WTC11 (cell line): ENCODE measurements around the gene AQP3. TPM values are rescaled to one million over a fixed set of nuclear protein-coding genes. Genes with fewer than 3 reads are reported as not detected.

Source experiments
- ATAC-seq: fragments of 200-7000 bp; cut with Tn5 transposase; 2 replicates; pipeline ENCODE4 v1.10.0; 2021; ENCODE audit warnings: mild to moderate bottlenecking, moderate library complexity
- CTCF ChIA-PET: fragments of 300-600 bp; sonication (Branson Sonifier 250); formaldehyde crosslinking; loops from one replicate; lab custom pipeline; 2021; ENCODE audit warnings: antibody characterized with exemption; lab: Charles Lee
- POLR2A ChIA-PET: fragments of 350-600 bp; sonication (Branson Sonifier 250); formaldehyde crosslinking; loops from one replicate; lab custom pipeline; 2021; ENCODE audit warnings: antibody characterized with exemption; lab: Charles Lee
- DNase-seq: peaks from one replicate; pipeline ENCODE4 v3.0.0; 2021; ENCODE audit warnings: low spot score
- H3K27ac Mint-ChIP-seq: 2 replicates; pipeline ENCODE4 v1.8.0; 2021; ENCODE audit warnings: mixed read lengths
- H3K27me3 Mint-ChIP-seq: 2 replicates; pipeline ENCODE4 v1.8.0; 2021; ENCODE audit warnings: low read depth, mild to moderate bottlenecking, moderate library complexity, mixed read lengths
- H3K36me3 Mint-ChIP-seq: 2 replicates; pipeline ENCODE4 v1.8.0; 2021; ENCODE audit warnings: mixed read lengths
- H3K4me1 Mint-ChIP-seq: 2 replicates; pipeline ENCODE4 v1.8.0; 2022; ENCODE audit warnings: mixed read lengths
- H3K4me3 Mint-ChIP-seq: 2 replicates; pipeline ENCODE4 v1.8.0; 2021; ENCODE audit warnings: mild to moderate bottlenecking, moderate library complexity, mixed read lengths
- H3K9me3 Mint-ChIP-seq: 2 replicates; pipeline ENCODE4 v1.8.0; 2021; ENCODE audit warnings: mixed read lengths
- CREM ChIP-seq: sonication (generic); formaldehyde crosslinking; IDR thresholded peaks from 2 replicates; pipeline ENCODE4 v1.8.1; 2022; ENCODE audit warnings: mild to moderate bottlenecking, missing genetic modification reagents, moderate library complexity
- ELF4 ChIP-seq: sonication (generic); formaldehyde crosslinking; IDR thresholded peaks from 2 replicates; pipeline ENCODE4 v1.8.1; 2022; ENCODE audit warnings: low read depth, mild to moderate bottlenecking, moderate library complexity, missing genetic modification reagents
- ETV6 ChIP-seq: sonication (generic); formaldehyde crosslinking; IDR thresholded peaks from 2 replicates; pipeline ENCODE4 v1.8.1; 2022; ENCODE audit warnings: mild to moderate bottlenecking, missing genetic modification reagents
- FOXP1 ChIP-seq: sonication (generic); formaldehyde crosslinking; IDR thresholded peaks from 2 replicates; pipeline ENCODE4 v1.8.0; 2022; ENCODE audit warnings: missing genetic modification reagents, mild to moderate bottlenecking, moderate library complexity, borderline replicate concordance
- FOXP4 ChIP-seq: sonication (generic); formaldehyde crosslinking; IDR thresholded peaks from 2 replicates; pipeline ENCODE4 v1.8.0; 2022; ENCODE audit warnings: mild to moderate bottlenecking, missing genetic modification reagents
- GABPB1 ChIP-seq: sonication (generic); formaldehyde crosslinking; IDR thresholded peaks from 2 replicates; pipeline ENCODE4 v1.8.1; 2023; ENCODE audit warnings: mild to moderate bottlenecking, missing genetic modification reagents
- IRF2 ChIP-seq: sonication (generic); formaldehyde crosslinking; IDR thresholded peaks from 2 replicates; pipeline ENCODE4 v1.8.0; 2022; ENCODE audit warnings: low read depth, missing genetic modification reagents, borderline replicate concordance
- JAZF1 ChIP-seq: fragments of 250-450 bp; sonication (Bioruptor Pico); IDR thresholded peaks from 2 replicates; pipeline ENCODE4 v1.9.0; 2021; ENCODE audit warnings: moderate library complexity, mild to moderate bottlenecking, inconsistent platforms
- MXD4 ChIP-seq: fragments of 250-450 bp; sonication (Bioruptor Pico); IDR thresholded peaks from 2 replicates; pipeline ENCODE4 v1.8.0; 2021; ENCODE audit warnings: mild to moderate bottlenecking, moderate library complexity, borderline replicate concordance
- TCF7 ChIP-seq: sonication (generic); formaldehyde crosslinking; IDR thresholded peaks from 2 replicates; pipeline ENCODE4 v1.8.0; 2022; ENCODE audit warnings: mild to moderate bottlenecking, low read depth, missing genetic modification reagents, moderate library complexity
- TP53 ChIP-seq: sonication (generic); formaldehyde crosslinking; IDR thresholded peaks from 2 replicates; pipeline ENCODE4 v1.8.1; 2023; ENCODE audit warnings: mild to moderate bottlenecking, missing genetic modification reagents
- ZBTB43 ChIP-seq: sonication (generic); formaldehyde crosslinking; IDR thresholded peaks from 2 replicates; pipeline ENCODE4 v1.8.1; 2023; ENCODE audit warnings: mild to moderate bottlenecking, missing genetic modification reagents
- ZMAT4 ChIP-seq: fragments of 250-450 bp; sonication (Bioruptor Pico); IDR thresholded peaks from 2 replicates; pipeline ENCODE4 v1.9.0; 2021; ENCODE audit warnings: mild to moderate bottlenecking
- ZNF121 ChIP-seq: sonication (generic); formaldehyde crosslinking; IDR thresholded peaks from 2 replicates; pipeline ENCODE4 v1.8.0; 2023; ENCODE audit warnings: missing genetic modification reagents
- ZNF396 ChIP-seq: fragments of 250-450 bp; sonication (Bioruptor Pico); IDR thresholded peaks from 2 replicates; pipeline ENCODE4 v1.8.0; 2021; ENCODE audit warnings: mild to moderate bottlenecking, moderate library complexity, borderline replicate concordance
- ZNF425 ChIP-seq: fragments of 250-450 bp; sonication (Bioruptor Pico); conservative IDR thresholded peaks from 2 replicates; pipeline ENCODE4 v1.9.0; 2021; ENCODE audit warnings: mild to moderate bottlenecking
- total RNA-seq: library from RNA; stranded (reverse); gene quantifications from 3 replicates; pipeline ENCODE4 v1.2.3, GENCODE V29; 2021
- TF ChIP-seq, protein P1 (sequence below): sonication (generic); formaldehyde crosslinking; conservative IDR thresholded peaks from 2 replicates; pipeline ENCODE4 v1.8.1; 2022; ENCODE audit warnings: mild to moderate bottlenecking, missing genetic modification reagents
- TF ChIP-seq, protein P2 (sequence below): sonication (generic); formaldehyde crosslinking; IDR thresholded peaks from 2 replicates; pipeline ENCODE4 v1.8.1; 2022; ENCODE audit warnings: low read depth, mild to moderate bottlenecking, moderate library complexity, missing genetic modification reagents, borderline replicate concordance

AQP3 gene
- total RNA-seq, 1 experiment from 2014 or later, result 3.0 TPM

- Mint-ChIP-seq H3K4me3 (no peak overlapping the region), H3K36me3 (peaks cover 54% of the 10 kb centered on the region)
- TF ChIP-seq JAZF1 (no peak), ETV6 (CRISPR knock-in tag) (no peak), ZBTB43 (CRISPR knock-in tag) (no peak), ELF4 (CRISPR knock-in tag) (no peak)
- TF ChIP-seq, protein P1, sequence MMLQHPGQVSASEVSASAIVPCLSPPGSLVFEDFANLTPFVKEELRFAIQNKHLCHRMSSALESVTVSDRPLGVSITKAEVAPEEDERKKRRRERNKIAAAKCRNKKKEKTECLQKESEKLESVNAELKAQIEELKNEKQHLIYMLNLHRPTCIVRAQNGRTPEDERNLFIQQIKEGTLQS (CRISPR knock-in tag), result no peak
Observed at GRCh38 chr9:33469891-33470290, 22.5 kb upstream of the AQP3 start.

DNA sequence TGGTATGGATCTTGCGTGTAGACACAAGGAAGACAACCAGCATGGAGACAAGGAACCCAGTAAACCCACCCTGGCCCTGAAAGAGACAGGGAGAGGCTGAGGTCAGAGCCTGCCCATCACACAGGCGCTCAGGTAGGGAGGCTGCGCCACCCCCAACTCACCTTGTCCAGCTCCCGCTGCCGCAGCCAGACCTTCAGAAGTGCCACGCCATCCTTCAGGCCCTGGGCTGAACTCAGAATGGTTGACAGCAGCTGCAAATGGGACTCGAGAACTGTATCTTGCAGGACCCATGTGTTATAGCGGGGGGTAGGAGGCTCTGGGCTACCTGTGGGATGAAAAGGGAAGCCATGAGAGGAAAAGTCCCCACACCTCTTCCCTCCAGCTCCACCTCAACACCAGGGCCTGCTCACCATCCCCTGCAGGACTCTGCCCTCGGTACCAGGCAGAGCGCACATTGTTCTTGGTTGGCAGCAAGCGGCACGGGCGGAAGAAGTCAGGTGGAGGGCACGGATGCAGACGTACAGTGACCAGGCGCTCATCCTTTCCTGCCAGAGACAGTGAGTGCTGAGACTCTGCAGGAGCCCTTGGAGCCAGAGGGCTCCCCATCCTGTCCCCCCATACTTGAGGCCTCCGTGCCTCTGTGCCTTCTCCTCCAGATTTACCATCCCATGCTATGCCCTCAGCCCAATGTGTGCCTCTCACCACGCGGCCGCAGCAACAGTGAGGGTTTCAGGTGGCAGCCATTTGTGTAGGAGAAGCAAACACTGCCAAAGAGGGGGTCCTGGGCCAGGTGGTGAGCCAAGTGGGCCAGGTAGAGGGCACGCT lies 21.6 kb upstream of the AQP3 start:
- no peak for DNase-seq

More at GRCh38 chr9:33469891-33470290, 22.5 kb upstream of the AQP3 start:
- ATAC-seq (no peak), DNase-seq (no peak)
- Mint-ChIP-seq H3K27me3 (no peaks in the 10 kb centered on the region), H3K27ac (no peak overlapping the region), H3K9me3 (no peaks in the 10 kb centered on the region), H3K4me1 (peaks cover 10% of the 10 kb centered on the region; the same call in 1 of the 2 replicates)
- ChIA-PET POLR2A (no interaction called here), CTCF (interaction anchor here (0.6 to 1.2 kb wide), 3 partner anchors 54 to 95 kb away, joined by 3 read pairs; no protein-coding TSS in a partner anchor)

DNA sequence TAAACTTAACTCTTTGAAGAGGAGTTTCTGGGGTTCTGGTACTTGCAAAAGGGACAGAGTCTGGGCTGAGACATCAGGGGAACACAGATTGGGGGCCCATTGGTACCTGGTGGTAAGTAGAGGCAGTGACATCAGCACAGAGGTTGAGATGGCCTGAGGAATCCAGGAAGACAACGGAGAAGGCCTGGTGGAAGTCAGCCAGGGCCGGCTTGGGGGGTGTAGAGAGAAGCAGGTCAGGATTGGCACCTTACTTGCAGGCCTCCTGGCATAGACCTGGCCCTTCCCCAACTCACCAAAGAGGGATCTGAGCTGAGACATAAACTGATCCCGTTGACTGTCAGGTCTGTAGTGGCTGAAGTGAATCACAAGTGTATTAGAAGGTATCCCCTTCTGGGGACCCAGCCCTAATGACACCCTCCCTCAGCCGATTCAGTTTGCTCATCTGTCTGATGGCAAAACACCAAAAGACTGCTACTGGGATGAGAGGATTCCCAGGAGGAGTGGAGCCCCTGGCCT lies 20.9 kb upstream of the AQP3 start:
- Mint-ChIP-seq H3K4me3 (no peak overlapping the region), H3K27me3 (no peaks in the 10 kb centered on the region), H3K27ac (no peak overlapping the region), H3K36me3 (peaks cover 67% of the 10 kb centered on the region), H3K9me3 (no peaks in the 10 kb centered on the region), H3K4me1 (0 out of 2 replicates have a peak, but pooled peaks cover 8% of the 10 kb centered on the region)
- ATAC-seq (no peak), DNase-seq (no peak)
- CTCF ChIA-PET, result interaction anchor here (0.9 to 2.6 kb wide), 3 partner anchors 16 to 87 kb away, joined by 5 to 66 read pairs (median 8); partner anchors contain the start of gene ANKRD18B
- TF ChIP-seq IRF2 (no peak), TP53 (CRISPR knock-in tag) (no peak), ZMAT4 (CRISPR knock-in tag) (no peak), TCF7 (CRISPR knock-in tag) (no peak), FOXP1 (CRISPR knock-in tag) (no peak), ZNF425 (CRISPR knock-in tag) (no peak), ZNF396 (CRISPR knock-in tag) (no peak)
- POLR2A ChIA-PET, result interaction anchor here (0.5 kb wide), 1 partner anchor 599 kb away, joined by 3 read pairs; no protein-coding TSS in a partner anchor

More for the DNA sequence above, 21.6 kb upstream of the AQP3 start:
- H3K27ac Mint-ChIP-seq, result no peak overlapping the region
- peaks cover 62% of the 10 kb centered on the region for H3K36me3 Mint-ChIP-seq
- no peak for TF ChIP-seq ZMAT4 (CRISPR knock-in tag)
- no peak for TF ChIP-seq FOXP4
- TF ChIP-seq MXD4 (CRISPR knock-in tag), result no peak
- TF ChIP-seq ZNF121, result no peak
- no peak for TF ChIP-seq CREM
- TF ChIP-seq, protein P2, sequence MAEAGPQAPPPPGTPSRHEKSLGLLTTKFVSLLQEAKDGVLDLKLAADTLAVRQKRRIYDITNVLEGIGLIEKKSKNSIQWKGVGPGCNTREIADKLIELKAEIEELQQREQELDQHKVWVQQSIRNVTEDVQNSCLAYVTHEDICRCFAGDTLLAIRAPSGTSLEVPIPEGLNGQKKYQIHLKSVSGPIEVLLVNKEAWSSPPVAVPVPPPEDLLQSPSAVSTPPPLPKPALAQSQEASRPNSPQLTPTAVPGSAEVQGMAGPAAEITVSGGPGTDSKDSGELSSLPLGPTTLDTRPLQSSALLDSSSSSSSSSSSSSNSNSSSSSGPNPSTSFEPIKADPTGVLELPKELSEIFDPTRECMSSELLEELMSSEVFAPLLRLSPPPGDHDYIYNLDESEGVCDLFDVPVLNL (CRISPR knock-in tag), result no peak
- TF ChIP-seq GABPB1 (CRISPR knock-in tag), result no peak
- H3K4me1 Mint-ChIP-seq, result peaks cover 10% of the 10 kb centered on the region; the same call in 1 of the 2 replicates
- ChIA-PET CTCF (no interaction called here), POLR2A (no interaction called here)
- no peaks in the 10 kb centered on the region for H3K27me3 Mint-ChIP-seq
- H3K9me3 Mint-ChIP-seq, result no peaks in the 10 kb centered on the region
- no peak for ATAC-seq
- H3K4me3 Mint-ChIP-seq, result no peak overlapping the region
